ENCODE measurements around the gene FAM13A. TPM values are rescaled to one million over a fixed set of nuclear protein-coding genes. Genes with fewer than 3 reads are reported as not detected.

The FAM13A gene
- polyA plus RNA-seq, 1 donor from 2014 or later: 4.0 TPM

- no peak for TF ChIP-seq EZH2 (IDR thresholded peaks at IDR 0.05; ENCODE audit: borderline replicate concordance, insufficient read depth, low read length, poor library complexity, severe bottlenecking)
- TF ChIP-seq, protein P1, sequence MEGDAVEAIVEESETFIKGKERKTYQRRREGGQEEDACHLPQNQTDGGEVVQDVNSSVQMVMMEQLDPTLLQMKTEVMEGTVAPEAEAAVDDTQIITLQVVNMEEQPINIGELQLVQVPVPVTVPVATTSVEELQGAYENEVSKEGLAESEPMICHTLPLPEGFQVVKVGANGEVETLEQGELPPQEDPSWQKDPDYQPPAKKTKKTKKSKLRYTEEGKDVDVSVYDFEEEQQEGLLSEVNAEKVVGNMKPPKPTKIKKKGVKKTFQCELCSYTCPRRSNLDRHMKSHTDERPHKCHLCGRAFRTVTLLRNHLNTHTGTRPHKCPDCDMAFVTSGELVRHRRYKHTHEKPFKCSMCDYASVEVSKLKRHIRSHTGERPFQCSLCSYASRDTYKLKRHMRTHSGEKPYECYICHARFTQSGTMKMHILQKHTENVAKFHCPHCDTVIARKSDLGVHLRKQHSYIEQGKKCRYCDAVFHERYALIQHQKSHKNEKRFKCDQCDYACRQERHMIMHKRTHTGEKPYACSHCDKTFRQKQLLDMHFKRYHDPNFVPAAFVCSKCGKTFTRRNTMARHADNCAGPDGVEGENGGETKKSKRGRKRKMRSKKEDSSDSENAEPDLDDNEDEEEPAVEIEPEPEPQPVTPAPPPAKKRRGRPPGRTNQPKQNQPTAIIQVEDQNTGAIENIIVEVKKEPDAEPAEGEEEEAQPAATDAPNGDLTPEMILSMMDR (IDR thresholded peaks at IDR 0.05; ENCODE audit: poor library complexity, severe bottlenecking): no peak
- TF ChIP-seq MXI1 (conservative IDR thresholded peaks at IDR 0.05; ENCODE audit: poor library complexity, severe bottlenecking): no peak
- no peak for TF ChIP-seq REST (IDR thresholded peaks at IDR 0.05; ENCODE audit: borderline replicate concordance)
- TF ChIP-seq EP300 (conservative IDR thresholded peaks at IDR 0.05; ENCODE audit: poor library complexity, severe bottlenecking): no peak
- no peak for TF ChIP-seq SMC3 (conservative IDR thresholded peaks at IDR 0.05; ENCODE audit: poor library complexity)
- no peak for TF ChIP-seq POLR2AphosphoS5 (IDR thresholded peaks at IDR 0.05)
- TF ChIP-seq TAF1 (IDR thresholded peaks at IDR 0.05; ENCODE audit: low read depth): no peak
- no peak for TF ChIP-seq RAD21 (conservative IDR thresholded peaks at IDR 0.05)
- H3K4me3 ChIP-seq (ENCODE audit: low read length): no peak overlapping the region
- H3K27me3 ChIP-seq (ENCODE audit: insufficient read depth, low read depth, low read length): no peaks in the 10 kb centered on the region
- H3K36me3 ChIP-seq (ENCODE audit: insufficient read depth, low read length): peaks cover 11% of the 10 kb centered on the region
- H3K9ac ChIP-seq (ENCODE audit: low read length): no peak overlapping the region
- no peaks in the 10 kb centered on the region for H3K79me2 ChIP-seq (replicated peaks; ENCODE audit: insufficient read depth, low read length)
- H3K9me3 ChIP-seq (ENCODE audit: low read length): no peaks in the 10 kb centered on the region
- H4K20me1 ChIP-seq (ENCODE audit: insufficient read depth): no peaks in the 10 kb centered on the region
- H3K9me2 ChIP-seq (ENCODE audit: insufficient read depth, low read length): no peaks in the 10 kb centered on the region
- H3K27ac ChIP-seq (ENCODE audit: low read length): no peak overlapping the region
- no peak overlapping the region for H3K4me2 ChIP-seq (ENCODE audit: low read length)
- H3F3A ChIP-seq (ENCODE audit: insufficient read depth, low read length, poor library complexity, severe bottlenecking): no peaks in the 10 kb centered on the region
- H2AFZ ChIP-seq (ENCODE audit: low read depth, low read length): no peak overlapping the region
These were observed 331.8 kb downstream of the FAM13A start for GRCh38 chr4:88725143-88725542.

- H3K9ac ChIP-seq (ENCODE audit: low read length): no peak overlapping the region
- no peak overlapping the region for H2AFZ ChIP-seq (ENCODE audit: low read depth, low read length)
- H4K20me1 ChIP-seq (ENCODE audit: insufficient read depth): no peaks in the 10 kb centered on the region
- no peak overlapping the region for H3K27ac ChIP-seq (ENCODE audit: low read length)
- TF ChIP-seq SMC3 (conservative IDR thresholded peaks at IDR 0.05; ENCODE audit: poor library complexity) (no peak), MXI1 (conservative IDR thresholded peaks at IDR 0.05; ENCODE audit: poor library complexity, severe bottlenecking) (no peak), RAD21 (conservative IDR thresholded peaks at IDR 0.05) (no peak), POLR2AphosphoS5 (IDR thresholded peaks at IDR 0.05) (no peak), REST (IDR thresholded peaks at IDR 0.05; ENCODE audit: borderline replicate concordance) (no peak), EP300 (conservative IDR thresholded peaks at IDR 0.05; ENCODE audit: poor library complexity, severe bottlenecking) (no peak)
- TF ChIP-seq, protein P1 (IDR thresholded peaks at IDR 0.05; ENCODE audit: poor library complexity, severe bottlenecking): no peak
- H3K79me2 ChIP-seq (replicated peaks; ENCODE audit: insufficient read depth, low read length): no peaks in the 10 kb centered on the region
- no peak overlapping the region for H3K4me2 ChIP-seq (ENCODE audit: low read length)
- H3K4me3 ChIP-seq (ENCODE audit: low read length): no peak overlapping the region
- H3K9me3 ChIP-seq (ENCODE audit: low read length): no peaks in the 10 kb centered on the region
- peaks cover 9% of the 10 kb centered on the region for H3K36me3 ChIP-seq (ENCODE audit: insufficient read depth, low read length)
- H3K9me2 ChIP-seq (ENCODE audit: insufficient read depth, low read length): no peaks in the 10 kb centered on the region
- H3F3A ChIP-seq (ENCODE audit: insufficient read depth, low read length, poor library complexity, severe bottlenecking): no peaks in the 10 kb centered on the region
- no peaks in the 10 kb centered on the region for H3K27me3 ChIP-seq (ENCODE audit: insufficient read depth, low read depth, low read length)
These were observed 332.6 kb downstream of the FAM13A start for GRCh38 chr4:88724406-88724805.
